HCT116 (cell line): ENCODE data around the gene GNAT1. TPM values are rescaled to one million over a fixed set of nuclear protein-coding genes. Genes with fewer than 3 reads are reported as not detected.

Experiments
- ATAC-seq: fragments of 200-7000 bp; cut with Tn5 transposase; 2 replicates; pipeline ENCODE4 v1.9.1; 2020; ENCODE audit warnings: mild to moderate bottlenecking, moderate library complexity
- BruUV-seq: library from RNA; stranded (reverse); fragments of 400-500 nt; replicated peaks from 2 replicates; lab custom pipeline; 2021; lab: Mats Ljungman, UMichigan
- CTCF ChIA-PET: fragments of 300-600 bp; sonication (Branson Sonifier 250); formaldehyde crosslinking; loops from one replicate; lab custom pipeline; 2021; ENCODE audit warnings: antibody characterized with exemption; lab: Charles Lee
- POLR2A ChIA-PET: fragments of 300-600, 350-600 bp; sonication (Branson Sonifier 250); formaldehyde crosslinking; loops from one replicate; lab custom pipeline; 2021; ENCODE audit warnings: antibody characterized with exemption; lab: Charles Lee
- RAD21 ChIA-PET, 2 experiments: fragments of 300-600 bp; sonication (Branson Sonifier 250); formaldehyde crosslinking; loops; one replicate each; lab custom pipeline; 2023; ENCODE audit warnings: low total read pairs in 2 of 2; ENCODE audit not compliant: uncharacterized antibody in 2 of 2, unreplicated experiment in 2 of 2, low non-redundant PET in 1 of 2; lab: Charles Lee
- DNase-seq: peaks from one replicate; pipeline ENCODE4 v3.0.0-alpha.2; 2010; ENCODE audit warnings: low read depth, low spot score
- H2AFZ ChIP-seq: fragments of 200-600 bp; shearing (Covaris generic), sonication (generic); 2 replicates; pipeline ENCODE4 v1.6.1; 2017; ENCODE audit warnings: low read depth, mixed run types, mixed read lengths, antibody characterized with exemption, low read length; ENCODE audit not compliant: poor library complexity, severe bottlenecking
- H3K27ac ChIP-seq: 2 replicates; pipeline ENCODE4 v1.5.1; 2012; ENCODE audit warnings: low read depth, low read length
- H3K27me3 ChIP-seq: fragments of 200-600 bp; sonication (generic); 2 replicates; pipeline ENCODE4 v1.6.1; 2016; ENCODE audit warnings: mixed run types, low read length, mixed read lengths; ENCODE audit not compliant: insufficient read depth
- H3K36me3 ChIP-seq, 2 experiments: fragments of 200-500 bp in 1 of 2; fragments of 200-600 bp in 1 of 2; sonication (Bioruptor generic) in 1 of 2; sonication (generic) in 1 of 2; 2 replicates each; pipeline versions ENCODE4 v1.5.1 to v1.6.1; 2014 to 2016; ENCODE audit warnings: low read length in 2 of 2, inconsistent platforms in 1 of 2, mixed read lengths in 1 of 2, mixed run types in 1 of 2; ENCODE audit not compliant: insufficient read depth in 2 of 2, control insufficient read depth in 1 of 2
- H3K4me1 ChIP-seq, 2 experiments: fragments of 200-600 bp in 1 of 2; sonication (generic) in 1 of 2; 2 replicates each; pipeline versions ENCODE4 v1.5.1 to v1.6.1; 2012 to 2017; ENCODE audit warnings: low read length in 2 of 2, inconsistent platforms in 1 of 2, mild to moderate bottlenecking in 1 of 2, mixed read lengths in 1 of 2, mixed run types in 1 of 2, moderate library complexity in 1 of 2; ENCODE audit not compliant: insufficient read depth in 2 of 2, control insufficient read depth in 1 of 2
- H3K4me2 ChIP-seq: fragments of 200-600 bp; sonication (generic); 2 replicates; pipeline ENCODE4 v1.6.1; 2017; ENCODE audit warnings: mixed run types, low read length, mixed read lengths
- H3K4me3 ChIP-seq, 2 experiments: fragments of 200-600 bp in 1 of 2; sonication (generic) in 1 of 2; replicated peaks in 1 of 2; 2 replicates each; pipeline ENCODE4 v1.5.1; 2011 to 2016; ENCODE audit warnings: low read length in 2 of 2, control low read depth in 1 of 2, low read depth in 1 of 2, mild to moderate bottlenecking in 1 of 2, mixed read lengths in 1 of 2, mixed run types in 1 of 2
- H3K79me2 ChIP-seq: fragments of 200-600 bp; sonication (generic); 2 replicates; pipeline ENCODE4 v1.6.1; 2017; ENCODE audit warnings: mild to moderate bottlenecking, mixed run types, low read length, moderate library complexity, mixed read lengths; ENCODE audit not compliant: insufficient read depth
- H3K9ac ChIP-seq: fragments of 200-600 bp; sonication (generic); 2 replicates; pipeline ENCODE4 v1.6.1; 2016; ENCODE audit warnings: low read length, mixed read lengths
- H3K9me2 ChIP-seq: fragments of 200-600 bp; sonication (generic), shearing (Covaris generic); 2 replicates; pipeline ENCODE4 v1.6.1; 2017; ENCODE audit warnings: mixed run types, mild to moderate bottlenecking, moderate library complexity; ENCODE audit not compliant: insufficient read depth
- H3K9me3 ChIP-seq, 2 experiments: fragments of 200-500 bp in 1 of 2; fragments of 200-600 bp in 1 of 2; sonication (Bioruptor generic) in 1 of 2; sonication (generic) in 1 of 2; 2 replicates each; pipeline ENCODE4 v1.6.1; 2014 to 2017; ENCODE audit warnings: low read length in 2 of 2, mixed read lengths in 2 of 2, inconsistent platforms in 1 of 2, low read depth in 1 of 2, mild to moderate bottlenecking in 1 of 2, mixed run types in 1 of 2, moderate library complexity in 1 of 2; ENCODE audit not compliant: control insufficient read depth in 1 of 2, insufficient read depth in 1 of 2
- H4K20me1 ChIP-seq: fragments of 200-600 bp; sonication (generic), shearing (Covaris generic); 2 replicates; pipeline ENCODE4 v1.6.1; 2017; ENCODE audit warnings: mixed run types, mild to moderate bottlenecking, moderate library complexity; ENCODE audit not compliant: insufficient read depth
- EGR1 ChIP-seq: IDR thresholded peaks from 2 replicates; pipeline ENCODE4 v1.6.1; 2012; ENCODE audit warnings: low read depth
- FOSL1 ChIP-seq: IDR thresholded peaks from 2 replicates; pipeline ENCODE4 v1.6.1; 2012; ENCODE audit warnings: low read depth
- SRF ChIP-seq: IDR thresholded peaks from 2 replicates; pipeline ENCODE4 v1.6.1; 2012; ENCODE audit warnings: low read depth
- intact Hi-C: fragments of 100-400 bp; cut with micrococcal nuclease; formaldehyde crosslinking; loops from 2 replicates; pipeline ENCODE4 v1.10.0; 2022
- total RNA-seq: library from RNA; stranded (reverse); gene quantifications from one replicate; pipeline ENCODE4 v1.2.1, GENCODE V29; 2021; ENCODE audit not compliant: unreplicated experiment
- TF ChIP-seq, protein P1 (sequence below): IDR thresholded peaks from 2 replicates; pipeline ENCODE4 v1.6.1; 2011; ENCODE audit warnings: mild to moderate bottlenecking, low read length, moderate library complexity; ENCODE audit not compliant: insufficient replicate concordance; ENCODE audit errors: extremely low read depth

The GNAT1 gene
- total RNA-seq, 1 experiment from 2014 or later = not detected

DNA sequence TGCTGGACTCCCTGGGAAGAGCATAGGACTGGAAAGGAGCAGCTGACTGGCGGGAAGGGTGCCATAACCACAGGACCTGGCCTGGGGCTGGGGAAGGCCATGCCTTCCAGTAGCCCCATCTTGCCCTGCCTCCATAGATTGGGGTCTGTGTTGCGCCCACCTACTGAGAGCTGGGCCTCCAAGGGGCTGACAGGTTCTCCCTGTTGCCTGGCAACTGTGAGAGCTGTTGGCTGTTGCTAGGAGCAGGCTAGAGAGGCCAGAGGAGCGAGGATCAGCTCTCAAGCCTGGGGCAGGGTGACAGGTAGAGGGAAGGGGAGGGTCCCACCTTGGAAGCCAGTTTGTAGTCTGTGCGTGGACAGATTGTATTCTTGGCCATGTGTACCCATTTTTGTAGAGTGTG is 41.8 kb downstream of the GNAT1 start:
- CTCF ChIA-PET = interaction anchor here (1.9 kb wide), 1 partner anchor 13 kb away, joined by 7 read pairs; no protein-coding TSS in a partner anchor
- ATAC-seq (no peak), DNase-seq (no peak)
- H3K9ac ChIP-seq = no peak overlapping the region
- no peaks in the 10 kb centered on the region for H3K27me3 ChIP-seq
- no peaks in the 10 kb centered on the region for H3K36me3 ChIP-seq
- POLR2A ChIA-PET = interaction anchor here (1.6 kb wide), 1 partner anchor 56 kb away, joined by 3 read pairs; no protein-coding TSS in a partner anchor
- TF ChIP-seq, protein P1, sequence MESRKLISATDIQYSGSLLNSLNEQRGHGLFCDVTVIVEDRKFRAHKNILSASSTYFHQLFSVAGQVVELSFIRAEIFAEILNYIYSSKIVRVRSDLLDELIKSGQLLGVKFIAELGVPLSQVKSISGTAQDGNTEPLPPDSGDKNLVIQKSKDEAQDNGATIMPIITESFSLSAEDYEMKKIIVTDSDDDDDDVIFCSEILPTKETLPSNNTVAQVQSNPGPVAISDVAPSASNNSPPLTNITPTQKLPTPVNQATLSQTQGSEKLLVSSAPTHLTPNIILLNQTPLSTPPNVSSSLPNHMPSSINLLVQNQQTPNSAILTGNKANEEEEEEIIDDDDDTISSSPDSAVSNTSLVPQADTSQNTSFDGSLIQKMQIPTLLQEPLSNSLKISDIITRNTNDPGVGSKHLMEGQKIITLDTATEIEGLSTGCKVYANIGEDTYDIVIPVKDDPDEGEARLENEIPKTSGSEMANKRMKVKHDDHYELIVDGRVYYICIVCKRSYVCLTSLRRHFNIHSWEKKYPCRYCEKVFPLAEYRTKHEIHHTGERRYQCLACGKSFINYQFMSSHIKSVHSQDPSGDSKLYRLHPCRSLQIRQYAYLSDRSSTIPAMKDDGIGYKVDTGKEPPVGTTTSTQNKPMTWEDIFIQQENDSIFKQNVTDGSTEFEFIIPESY = no peak
- TF ChIP-seq EGR1 (no peak), SRF (no peak), FOSL1 (no peak)
- H3K79me2 ChIP-seq = peaks cover 20% of the 10 kb centered on the region
- no peaks in the 10 kb centered on the region for H3K9me2 ChIP-seq
- no peak overlapping the region for H2AFZ ChIP-seq
- H3K9me3 ChIP-seq = no peaks in the 10 kb centered on the region
- H3K4me3 ChIP-seq = no peak overlapping the region
- intact Hi-C loops = no loop called here
- H3K27ac ChIP-seq = no peak overlapping the region
- peaks cover 40 to 54% of the 10 kb centered on the region in 2 experiments for H3K4me1 ChIP-seq
- H4K20me1 ChIP-seq = 0 out of 2 replicates have a peak, but pooled peaks cover under 1% of the 10 kb centered on the region
- no TSS peak for BruUV-seq
- RAD21 ChIA-PET = no interaction called here
- H3K4me2 ChIP-seq = no peak overlapping the region
